GM12878 (cell line): ENCODE measurements around the gene TCP1. TPM values are rescaled to one million over a fixed set of nuclear protein-coding genes. Genes with fewer than 3 reads are reported as not detected.

Experiments used
- ATF2 ChIP-seq: IDR thresholded peaks from 2 replicates; pipeline ENCODE4 v1.6.1; 2012; ENCODE audit warnings: low read length, inconsistent platforms
- CEBPB ChIP-seq, 2 experiments: fragments of 150-350 bp in 1 of 2; IDR thresholded peaks; 2 replicates each; pipeline ENCODE4 v1.6.1; 2012 to 2014; ENCODE audit warnings: low read depth in 2 of 2, low read length in 2 of 2, borderline replicate concordance in 1 of 2, inconsistent platforms in 1 of 2
- E2F4 ChIP-seq: IDR thresholded peaks from 2 replicates; pipeline ENCODE4 v1.6.1; 2012; ENCODE audit warnings: low read depth, low read length, improper control_type of control experiment
- EZH2 ChIP-seq: IDR thresholded peaks from 2 replicates; pipeline ENCODE4 v1.6.1; 2012; ENCODE audit warnings: low read depth, mild to moderate bottlenecking, control low read depth, inconsistent platforms, low read length, borderline replicate concordance; ENCODE audit not compliant: control insufficient read depth
- FOXK2 ChIP-seq: fragments of 450-650 bp; IDR thresholded peaks from 2 replicates; pipeline ENCODE4 v1.6.1; 2017; ENCODE audit warnings: mild to moderate bottlenecking, moderate library complexity
- HCFC1 ChIP-seq: fragments of 150-350 bp; IDR thresholded peaks from 2 replicates; pipeline ENCODE4 v1.6.1; 2014; ENCODE audit warnings: low read length
- HDGF ChIP-seq: fragments of 450-650 bp; IDR thresholded peaks from 2 replicates; pipeline ENCODE4 v1.6.1; 2016; ENCODE audit warnings: antibody characterized with exemption
- IKZF2 ChIP-seq, 2 experiments: fragments of 450-650 bp; IDR thresholded peaks; 2 replicates each; pipeline ENCODE4 v1.6.1; 2017; ENCODE audit warnings: mild to moderate bottlenecking in 2 of 2, moderate library complexity in 2 of 2
- KLF5 ChIP-seq: fragments of 450-650 bp; IDR thresholded peaks from 2 replicates; pipeline ENCODE4 v1.6.1; 2014; ENCODE audit warnings: mild to moderate bottlenecking; ENCODE audit not compliant: partially characterized antibody
- MLLT1 ChIP-seq: fragments of 450-650 bp; IDR thresholded peaks from 2 replicates; pipeline ENCODE4 v1.6.1; 2016; ENCODE audit warnings: mild to moderate bottlenecking
- NFYA ChIP-seq: IDR thresholded peaks from 2 replicates; pipeline ENCODE4 v1.6.1; 2011; ENCODE audit warnings: low read depth, mild to moderate bottlenecking, low read length, improper control_type of control experiment, borderline replicate concordance
- NKRF ChIP-seq: fragments of 450-650 bp; conservative IDR thresholded peaks from 2 replicates; pipeline ENCODE4 v1.6.1; 2017; ENCODE audit warnings: mild to moderate bottlenecking, moderate library complexity
- POLR2A ChIP-seq: IDR thresholded peaks from 2 replicates; pipeline ENCODE4 v1.6.1; 2011; ENCODE audit warnings: low read depth, mild to moderate bottlenecking, low read length
- RAD51 ChIP-seq: fragments of 450-650 bp; IDR thresholded peaks from 2 replicates; pipeline ENCODE4 v1.6.1; 2016; ENCODE audit warnings: moderate library complexity, mild to moderate bottlenecking, inconsistent platforms
- RB1 ChIP-seq: fragments of 450-650 bp; formaldehyde crosslinking; IDR thresholded peaks from 2 replicates; pipeline ENCODE4 v1.6.1; 2017; ENCODE audit warnings: mild to moderate bottlenecking, borderline replicate concordance
- SMARCA5 ChIP-seq: fragments of 450-650 bp; IDR thresholded peaks from 2 replicates; pipeline ENCODE4 v1.6.1; 2017; ENCODE audit warnings: mild to moderate bottlenecking
- SP1 ChIP-seq: IDR thresholded peaks from one replicate; pipeline ENCODE4 v1.6.1; 2011; ENCODE audit warnings: low read depth, low read length
- SPI1 ChIP-seq: IDR thresholded peaks from 2 replicates; pipeline ENCODE4 v1.6.1; 2011; ENCODE audit warnings: low read depth, mild to moderate bottlenecking, low read length, moderate library complexity, borderline replicate concordance; ENCODE audit not compliant: insufficient read depth
- TARDBP ChIP-seq: IDR thresholded peaks from 2 replicates; pipeline ENCODE4 v1.6.1; 2016; ENCODE audit warnings: borderline replicate concordance
- TBL1XR1 ChIP-seq: IDR thresholded peaks from 2 replicates; pipeline ENCODE4 v1.6.1; 2012; ENCODE audit warnings: low read depth, low read length, improper control_type of control experiment
- ZBTB4 ChIP-seq: fragments of 450-650 bp; formaldehyde crosslinking; IDR thresholded peaks from 2 replicates; pipeline ENCODE4 v1.4.0; 2022; ENCODE audit warnings: mild to moderate bottlenecking, moderate library complexity
- polyA plus RNA-seq, 11 experiments: library from polyadenylated mRNA; depleted of rRNA in 4 of 11; unstranded in 6 of 11; stranded (reverse) in 5 of 11; fragments of >200 nt; fragmentation: Nextera tagmentation in 4 of 11; fragmentation: Illumina TruSeq in 1 of 11; extraction: Ambion mirVana in 4 of 11; extraction: Trizol in 1 of 11; gene quantifications; 1 replicate in 1 of 11; 2 replicates in 10 of 11; pipeline versions ENCODE4 v1.2.1 to v1.2.3, GENCODE V29; 2011 to 2016; ENCODE audit warnings: inconsistent platforms in 2 of 11, missing spikeins in 2 of 11, low read depth in 1 of 11
- total RNA-seq, 4 experiments: library from RNA; depleted of rRNA in 3 of 4; stranded (reverse); fragments of >200 nt in 3 of 4; fragmentation: Illumina TruSeq in 1 of 4; extraction: Trizol in 1 of 4; gene quantifications; 2 replicates each; pipeline versions ENCODE4 v1.2.1 to v1.2.3, GENCODE V29; 2013 to 2021

Gene TCP1
- total and polyA plus RNA-seq, 10 of the 15 experiments (the other 5 are each of a cell fraction or from before 2014, with no cell fraction given): 133 to 457 (median 306) TPM

GRCh38 chr6:159761873-159762680 lies 27.3 kb downstream of the TCP1 start, which contains the start of gene ACAT2 (continued):
- TF ChIP-seq ZBTB4 (CRISPR knock-in tag): peak; percentile 47; the same call in 1 of the 2 replicates
- peak; percentile 88 for TF ChIP-seq POLR2A
- no peak for TF ChIP-seq ATF2
- peak; percentile 96 for TF ChIP-seq SP1
- no peak for TF ChIP-seq RAD51
- peak; percentile 74 for TF ChIP-seq FOXK2
- TF ChIP-seq HDGF: peak; percentile 75
- TF ChIP-seq MLLT1: peak; percentile 70
- peak; percentile 47; the same call in 1 of the 2 replicates for TF ChIP-seq NFYA
- peak; percentile 82; the same call in 1 of the 2 replicates for TF ChIP-seq RB1
- 0 out of 2 replicates have a peak, but pooled peaks have one; percentile 59 for TF ChIP-seq TBL1XR1
- TF ChIP-seq TARDBP: no peak
- TF ChIP-seq E2F4: peak; percentile 71
- TF ChIP-seq HCFC1: no peak; the same call in 1 of the 2 replicates
- TF ChIP-seq EZH2: no peak
- peak; percentile 68 for TF ChIP-seq NKRF
- peak; percentile 99 for TF ChIP-seq SMARCA5
- no peak for TF ChIP-seq CEBPB (IDR thresholded peaks at IDR 0.05; ENCODE audit: borderline replicate concordance in 1 of 2, low read depth in 2 of 2, low read length in 2 of 2)
- peak; percentile 27 to 29; a peak in 1 of 4 replicates for TF ChIP-seq IKZF2 (IDR thresholded peaks at IDR 0.05)
- peak; percentile 80 for TF ChIP-seq KLF5
- TF ChIP-seq SPI1: peak; percentile 21; the same call in 1 of the 2 replicates
